ENCODE data around the gene CALHM2. TPM values are rescaled to one million over a fixed set of nuclear protein-coding genes. Genes with fewer than 3 reads are reported as not detected.

CALHM2 gene
- polyA plus RNA-seq, 1 of the 3 experiments (the other 2 are of a cell fraction): 0.10 TPM

DNA sequence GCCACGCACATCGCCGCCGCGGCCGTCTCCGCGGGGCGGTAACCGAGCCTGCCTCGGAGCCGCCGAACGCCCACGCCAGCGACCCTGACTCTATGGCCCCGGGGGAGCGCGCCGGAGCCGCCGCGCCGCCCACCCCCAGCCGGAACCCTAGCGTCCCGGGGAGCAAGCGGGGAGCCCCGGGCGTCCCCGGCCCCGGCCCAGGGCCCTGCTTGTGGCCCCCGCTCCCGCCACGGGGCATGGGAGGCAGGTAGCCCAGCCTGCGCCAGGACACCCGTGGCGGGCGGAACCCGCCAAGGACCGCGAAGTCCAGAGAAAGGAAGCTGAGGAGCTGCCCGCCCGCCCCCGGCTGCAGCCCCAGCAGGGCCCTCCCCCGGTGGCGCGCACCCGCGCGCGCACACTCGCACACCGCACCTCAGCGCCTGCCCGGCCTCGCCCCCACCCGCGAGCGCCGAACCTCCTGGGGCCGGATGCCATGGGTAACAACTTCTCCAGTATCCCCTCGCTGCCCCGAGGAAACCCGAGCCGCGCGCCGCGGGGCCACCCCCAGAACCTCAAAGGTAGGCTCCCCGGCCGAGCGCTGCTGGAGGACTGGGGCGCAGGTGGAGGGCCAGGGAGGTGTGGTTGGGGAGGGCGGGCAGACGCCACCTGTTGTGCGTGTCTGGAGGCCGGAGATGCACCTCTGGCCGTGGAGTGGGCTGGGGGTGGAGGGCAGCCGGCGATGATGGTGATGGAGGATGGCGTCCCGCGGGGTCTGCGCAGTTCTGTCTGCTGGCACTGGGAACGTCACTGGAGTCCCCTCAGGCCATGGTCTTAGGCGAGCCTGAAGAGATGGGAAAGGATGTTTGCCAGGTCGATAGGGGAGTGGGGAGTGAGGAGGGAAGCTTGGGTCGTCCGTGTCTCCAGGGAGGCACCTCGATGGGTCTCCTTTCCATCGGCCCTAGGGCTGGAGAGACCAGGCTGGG, 42.0 kb upstream of the CALHM2 start:
- Histone ChIP-seq H3K27me3 (ENCODE audit: insufficient read depth) (peaks cover 48% of the 10 kb centered on the region), H4K20me1 (ENCODE audit: insufficient read depth) (no peaks in the 10 kb centered on the region)
- CTCF ChIA-PET: interaction anchor here (0.6 to 2.8 kb wide), 14 partner anchors 8 to 192 kb away, joined by 3 to 27 read pairs (median 4); no protein-coding TSS in a partner anchor

DNA sequence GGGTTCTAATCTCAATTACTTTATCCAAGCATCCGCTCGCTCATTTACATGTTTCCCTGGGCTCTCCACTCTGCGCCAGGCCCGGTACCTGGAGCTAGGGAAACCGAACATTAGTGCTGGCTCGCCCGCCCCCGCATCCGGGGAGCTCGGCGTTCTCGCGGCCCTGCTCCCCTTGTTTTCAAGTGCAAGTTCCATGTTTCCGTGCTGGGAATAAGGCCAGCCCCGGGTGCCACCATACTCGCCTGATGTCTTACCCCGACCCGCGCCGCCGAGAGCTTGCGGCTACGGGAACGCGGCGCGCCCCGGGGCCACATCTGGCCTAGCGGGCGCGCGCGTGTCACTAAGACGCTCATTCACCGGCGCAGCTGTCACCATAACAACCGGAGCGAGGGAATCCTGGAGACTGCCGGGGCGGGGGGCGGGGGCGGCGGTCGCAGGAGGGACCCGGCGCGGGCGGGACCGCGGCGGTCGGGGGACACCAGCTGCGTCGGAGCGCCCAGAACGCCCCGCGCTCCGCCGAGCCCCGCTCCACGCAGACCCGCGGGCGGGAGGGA, 41.3 kb upstream of the CALHM2 start, which contains the start of gene NEURL1:
Gene NEURL1 (plus strand): TSS at position 344 of the 554 bp plus-strand sequence. CDS start 683 bp downstream, outside the sequence.
- no peak within 1 kb of the TSS for H2AFZ ChIP-seq (ENCODE audit: low read depth)
- no peaks in the 10 kb centered on the region for H3K79me2 ChIP-seq (ENCODE audit: insufficient read depth)
- H3K27ac ChIP-seq (ENCODE audit: low read depth in 2 of 2, low read length in 1 of 2): peak within 1 kb of the TSS in 1 of 2 experiments; percentile 76; a peak in 2 of 4 replicates
- H3K27me3 ChIP-seq (ENCODE audit: insufficient read depth): peaks cover 43% of the 10 kb centered on the region
- WGBS (ENCODE audit: low lambda C conversion rate): 44% methylated on average over 25 of the region's 65 CpGs
- peak within 1 kb of the TSS; percentile 54 to 56 for H3K4me3 ChIP-seq (ENCODE audit: low read depth in 2 of 2, low read length in 1 of 2)
- H3K4me2 ChIP-seq: peak within 1 kb of the TSS; percentile 87
- TF ChIP-seq MXI1 (IDR thresholded peaks at IDR 0.05; ENCODE audit: low read depth, low read length) (peak; percentile 23; the same call in 1 of the 2 replicates), FOXJ3 (CRISPR knock-in tag; IDR thresholded peaks at IDR 0.05) (no peak)
- TF ChIP-seq, protein P1, sequence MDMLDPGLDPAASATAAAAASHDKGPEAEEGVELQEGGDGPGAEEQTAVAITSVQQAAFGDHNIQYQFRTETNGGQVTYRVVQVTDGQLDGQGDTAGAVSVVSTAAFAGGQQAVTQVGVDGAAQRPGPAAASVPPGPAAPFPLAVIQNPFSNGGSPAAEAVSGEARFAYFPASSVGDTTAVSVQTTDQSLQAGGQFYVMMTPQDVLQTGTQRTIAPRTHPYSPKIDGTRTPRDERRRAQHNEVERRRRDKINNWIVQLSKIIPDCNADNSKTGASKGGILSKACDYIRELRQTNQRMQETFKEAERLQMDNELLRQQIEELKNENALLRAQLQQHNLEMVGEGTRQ (IDR thresholded peaks at IDR 0.05; ENCODE audit: borderline replicate concordance, low read depth, low read length): no peak
- peaks cover 9% of the 10 kb centered on the region for H3F3A ChIP-seq (replicated peaks; ENCODE audit: insufficient read depth)
- no peaks in the 10 kb centered on the region for H4K20me1 ChIP-seq (ENCODE audit: insufficient read depth)
- CTCF ChIA-PET: interaction anchor here (0.6 to 2.8 kb wide), 13 partner anchors 9 to 193 kb away, joined by 3 to 27 read pairs (median 4); no protein-coding TSS in a partner anchor
- H3K9ac ChIP-seq: no peak within 1 kb of the TSS
- no peaks in the 10 kb centered on the region for H3K9me2 ChIP-seq
- H3K9me3 ChIP-seq: no peaks in the 10 kb centered on the region
- peaks cover 0 to 34% of the 10 kb centered on the region in 2 experiments; a peak in 2 of 4 replicates for H3K4me1 ChIP-seq (ENCODE audit: control insufficient read depth in 1 of 2, insufficient read depth in 2 of 2, low read depth in 1 of 2, low read length in 1 of 2)
- DNase-seq: peak; percentile 85
- H3K36me3 ChIP-seq (replicated peaks in 1 of 2; ENCODE audit: control insufficient read depth in 1 of 2, insufficient read depth in 2 of 2, low read length in 1 of 2): no peaks in the 10 kb centered on the region
- POLR2A ChIA-PET: interaction anchor here (2.4 kb wide), 1 partner anchor 9 kb away, joined by 13 read pairs; no protein-coding TSS in a partner anchor

More for the DNA sequence above, 42.0 kb upstream of the CALHM2 start:
- Histone ChIP-seq H3K36me3 (replicated peaks in 1 of 2; ENCODE audit: control insufficient read depth in 1 of 2, insufficient read depth in 2 of 2, low read length in 1 of 2) (no peaks in the 10 kb centered on the region), H3K4me3 (ENCODE audit: low read depth in 2 of 2, low read length in 1 of 2) (peak overlapping the region; percentile 54 to 56), H3K4me2 (peak overlapping the region; percentile 87), H3K9me2 (no peaks in the 10 kb centered on the region), H3F3A (replicated peaks; ENCODE audit: insufficient read depth) (peaks cover 9% of the 10 kb centered on the region), H3K79me2 (ENCODE audit: insufficient read depth) (no peaks in the 10 kb centered on the region), H2AFZ (ENCODE audit: low read depth) (no peak overlapping the region), H3K27ac (ENCODE audit: low read depth in 2 of 2, low read length in 1 of 2) (peak overlapping the region in 1 of 2 experiments; percentile 12; a peak in 1 of 4 replicates), H3K9me3 (no peaks in the 10 kb centered on the region), H3K9ac (no peak overlapping the region), H3K4me1 (ENCODE audit: control insufficient read depth in 1 of 2, insufficient read depth in 2 of 2, low read depth in 1 of 2, low read length in 1 of 2) (peaks cover 0 to 34% of the 10 kb centered on the region in 2 experiments; a peak in 2 of 4 replicates)
- WGBS (ENCODE audit: low lambda C conversion rate): 4% methylated on average over 18 of the region's 92 CpGs
- POLR2A ChIA-PET: interaction anchor here (2.4 kb wide), 1 partner anchor 9 kb away, joined by 13 read pairs; no protein-coding TSS in a partner anchor
- peak; percentile 78 for DNase-seq
- TF ChIP-seq TEAD4 (IDR thresholded peaks at IDR 0.05; ENCODE audit: borderline replicate concordance, insufficient read depth): no peak
